CD1c-positive myeloid dendritic cell (primary cell): ENCODE data around the gene CACNG5.
"Not testable (repeated sequence)": the region's sequence is repeated elsewhere in the genome, so short reads cannot be mapped to it uniquely, and the experiment has no call there.

ENCODE experiments used
- DNase-seq: peaks from one replicate; pipeline ENCODE4 v3.0.0-alpha.2; 2016; ENCODE audit errors: extremely low spot score

The CACNG5 gene

DNA sequence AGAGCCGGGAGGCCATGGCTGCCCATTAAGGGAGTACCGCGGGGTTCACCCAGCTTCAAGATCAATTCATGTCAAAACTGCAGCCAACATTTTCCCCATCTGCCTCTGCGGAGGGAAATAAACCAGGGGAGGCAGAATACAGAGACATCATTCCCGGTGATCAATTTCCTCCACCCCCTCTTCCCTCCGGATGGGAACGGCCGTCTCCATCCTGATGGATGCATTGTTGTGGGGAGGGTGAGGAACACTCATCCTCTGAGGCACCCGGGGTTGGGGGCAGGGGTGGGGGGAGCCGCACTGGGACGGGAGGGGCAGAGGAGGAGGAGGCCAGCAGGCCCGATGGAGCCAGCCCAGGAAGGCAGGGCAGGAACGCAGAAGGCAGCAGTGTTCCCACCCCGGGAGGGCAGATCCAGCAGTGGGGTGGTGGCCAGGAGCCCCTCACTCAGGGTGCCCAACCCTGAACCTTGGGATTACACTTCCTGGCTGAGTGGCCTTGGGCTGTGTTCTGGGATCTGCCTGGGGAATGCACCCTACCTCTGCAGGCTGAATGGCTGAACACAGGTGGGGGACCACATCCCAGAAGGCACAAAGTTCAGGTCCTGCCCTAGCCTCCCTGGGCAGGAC, 14.2 kb downstream of the CACNG5 start:
- DNase-seq: no peak

DNA sequence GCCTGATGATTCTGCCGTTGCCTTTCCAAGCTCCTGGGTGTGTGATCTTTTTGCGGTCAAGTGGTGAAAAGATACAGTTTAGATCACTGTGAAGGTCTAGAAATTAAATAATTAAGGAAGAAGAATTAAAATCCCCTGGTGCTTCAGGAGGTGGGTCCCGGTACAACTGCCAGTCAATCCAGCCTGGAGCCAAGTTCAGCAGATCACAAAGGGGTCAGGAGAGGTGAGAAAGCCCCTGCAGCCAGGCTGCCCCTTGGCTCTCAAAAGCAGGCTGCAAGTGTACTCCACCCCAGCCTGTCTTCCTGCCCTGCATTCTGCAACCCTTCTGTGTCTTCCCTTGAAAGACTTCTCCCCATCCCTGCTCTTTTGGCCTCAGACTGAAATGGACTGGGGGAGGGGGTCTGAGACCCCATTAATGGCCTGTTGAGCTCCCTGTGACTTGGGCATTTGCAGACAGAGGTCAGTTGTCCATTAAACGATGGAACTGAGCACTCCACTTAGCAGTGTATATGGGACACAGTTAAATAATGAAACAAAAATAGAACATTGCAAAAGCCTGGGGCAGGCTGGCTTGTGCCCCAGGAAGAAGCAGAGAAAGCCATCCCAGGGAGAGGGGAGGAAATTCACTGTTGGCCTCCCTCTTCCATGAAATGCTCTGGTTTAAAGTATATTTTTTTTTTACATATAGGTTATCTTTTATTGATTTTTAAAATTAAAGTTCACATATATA, 15.1 kb downstream of the CACNG5 start:
- no peak for DNase-seq

- peak; percentile 1 for DNase-seq
Measured at GRCh38 chr17:66850692-66851091, 15.8 kb downstream of the CACNG5 start.

- no peak for DNase-seq
Measured at GRCh38 chr17:66855204-66855603, 20.3 kb downstream of the CACNG5 start.

- no peak for DNase-seq
Measured at GRCh38 chr17:66858226-66859083, 23.5 kb downstream of the CACNG5 start.

- no peak for DNase-seq
Measured at GRCh38 chr17:66859353-66859752, 24.4 kb downstream of the CACNG5 start.

DNA sequence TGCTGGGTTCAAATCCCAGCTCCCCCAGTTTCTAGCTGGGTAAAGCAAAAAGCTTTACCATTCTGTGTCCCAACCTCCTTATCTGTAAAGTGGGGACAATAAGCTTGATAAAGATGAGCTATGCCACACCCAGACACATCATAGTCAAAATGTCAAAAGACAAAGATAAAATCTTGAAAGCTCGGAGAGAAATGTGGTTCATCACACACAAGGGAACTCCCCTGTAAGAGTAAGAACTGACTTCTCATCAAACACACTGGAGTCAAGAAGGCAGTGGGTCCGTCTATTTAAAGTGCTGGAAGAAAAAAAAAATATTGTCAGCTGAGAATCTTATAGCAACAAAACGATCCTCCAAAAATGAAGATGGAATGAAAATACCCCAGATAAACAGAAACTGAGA, 25.3 kb downstream of the CACNG5 start:
- DNase-seq: no peak

- DNase-seq: no peak
Measured at GRCh38 chr17:66863820-66864219, 28.9 kb downstream of the CACNG5 start.

DNA sequence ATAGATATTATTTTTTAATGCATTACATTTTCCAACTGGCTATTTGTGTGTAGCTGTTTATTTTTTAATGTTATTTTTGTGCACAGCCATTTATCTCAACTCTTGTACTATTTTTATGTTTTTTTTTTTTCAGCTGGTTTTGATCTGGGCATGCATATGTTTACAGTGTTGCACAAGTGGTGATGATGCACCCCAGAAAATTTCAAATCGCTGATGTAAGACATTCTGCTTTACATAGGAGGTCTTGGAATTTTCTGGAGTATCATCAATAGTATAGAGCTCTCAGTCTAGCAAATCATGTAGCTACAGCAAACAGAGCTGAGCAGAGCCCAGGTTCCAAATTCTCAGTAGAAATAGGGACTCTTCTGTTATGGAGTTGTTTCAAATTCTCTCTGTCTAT, 30.2 kb downstream of the CACNG5 start:
- no peak for DNase-seq

- no peak for DNase-seq
Measured at GRCh38 chr17:66873962-66874361, 39.0 kb downstream of the CACNG5 start.

GRCh38 chr17:66884931-66885330, 50.0 kb downstream of the CACNG5 start:
- no peak for DNase-seq

GRCh38 chr17:66885417-66885816, 50.5 kb downstream of the CACNG5 start:
- no peak for DNase-seq

DNA sequence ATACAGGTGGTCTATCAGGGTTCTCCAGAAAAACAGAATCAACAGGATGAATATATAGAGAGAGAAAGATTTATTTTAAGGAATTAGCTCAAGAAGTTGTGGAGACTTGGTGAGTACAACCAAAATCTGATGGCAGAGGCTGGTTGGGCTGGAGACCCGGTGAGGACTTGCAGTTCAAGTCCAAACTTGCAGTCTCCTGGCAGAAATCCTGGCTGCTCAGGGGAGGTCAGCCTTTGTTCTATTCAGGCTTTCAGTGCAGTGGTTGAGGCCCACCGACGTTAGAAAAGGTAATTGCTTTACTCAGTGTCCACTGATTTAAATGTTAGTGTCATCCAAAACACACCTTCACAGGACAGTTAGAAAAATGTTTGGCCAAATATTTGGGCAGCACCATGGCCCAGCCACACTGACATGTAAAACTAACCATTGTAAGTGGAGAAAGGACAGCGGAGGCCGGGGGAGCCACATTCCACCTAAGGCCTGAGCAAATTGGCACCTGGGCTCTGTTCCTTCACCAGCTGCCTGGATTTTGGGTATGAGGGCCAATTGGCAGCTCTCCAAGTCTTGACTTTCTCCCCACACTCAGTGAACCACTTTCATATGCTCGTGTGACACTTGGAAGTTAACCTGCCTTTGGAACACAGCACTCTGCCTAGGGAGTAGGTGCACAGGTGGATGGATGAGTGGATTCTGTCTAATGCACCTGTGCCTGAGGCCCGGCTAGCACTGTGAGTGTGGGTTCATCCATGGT, 54.7 kb downstream of the CACNG5 start:
- DNase-seq: no peak

DNA sequence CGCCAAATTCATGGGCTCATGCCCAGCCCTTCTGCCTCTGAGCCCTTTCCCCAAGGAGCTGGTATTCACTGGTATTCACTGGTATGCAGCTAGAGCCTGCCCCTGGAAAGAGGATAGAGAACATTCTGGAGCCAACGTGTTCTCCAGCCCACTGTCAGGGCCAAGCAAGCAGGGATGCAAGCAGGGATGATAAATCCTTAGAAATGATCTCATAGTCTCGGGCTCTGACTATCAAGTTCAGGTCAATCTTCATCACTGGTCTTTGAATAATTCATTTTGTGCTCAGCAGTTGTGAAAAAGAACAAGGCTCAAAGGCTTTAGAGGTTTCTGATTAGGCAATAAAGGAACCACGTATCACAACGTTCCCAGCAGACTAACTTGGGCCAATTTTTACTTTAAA, 57.3 kb downstream of the CACNG5 start:
- no peak for DNase-seq

DNA sequence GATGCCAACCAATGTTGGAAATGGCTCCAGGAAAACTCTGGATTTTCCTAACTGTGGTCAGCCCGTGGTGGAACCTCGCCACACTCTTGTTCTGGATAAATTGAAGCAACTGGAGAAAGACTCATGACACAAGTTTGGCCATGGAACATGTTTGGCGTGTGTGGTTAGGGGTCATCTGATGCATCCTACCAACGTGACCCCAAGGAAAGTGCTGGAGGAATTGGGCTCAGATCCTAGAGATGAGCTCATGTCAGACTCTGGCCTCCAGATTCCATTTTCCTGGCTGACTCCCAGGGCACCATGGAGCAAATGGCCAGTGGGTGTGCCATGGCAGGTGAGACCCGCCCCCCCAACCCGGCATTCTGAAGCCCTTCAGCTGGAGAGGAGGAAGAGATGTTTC, 58.5 kb downstream of the CACNG5 start:
- DNase-seq: no peak

DNA sequence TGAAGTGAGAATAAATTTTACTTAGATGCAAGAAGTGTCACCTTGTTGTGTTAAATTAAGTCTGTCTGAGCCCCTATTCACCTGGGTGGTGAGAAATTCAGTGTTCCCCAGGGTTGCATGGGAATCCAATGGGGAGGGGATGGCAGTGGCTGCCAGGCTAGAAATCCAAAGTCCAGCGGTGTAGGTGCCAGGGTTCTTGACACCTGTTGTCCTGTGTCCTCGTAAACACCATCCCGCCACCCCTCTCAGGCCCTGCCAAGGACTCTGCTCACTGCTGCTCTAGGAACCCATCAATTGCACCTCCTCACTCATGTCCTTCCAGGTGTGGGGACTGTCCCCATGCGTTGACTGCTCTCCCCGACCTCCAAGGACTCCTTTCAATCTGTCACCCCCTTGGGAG, 58.9 kb downstream of the CACNG5 start:
- DNase-seq: no peak

DNA sequence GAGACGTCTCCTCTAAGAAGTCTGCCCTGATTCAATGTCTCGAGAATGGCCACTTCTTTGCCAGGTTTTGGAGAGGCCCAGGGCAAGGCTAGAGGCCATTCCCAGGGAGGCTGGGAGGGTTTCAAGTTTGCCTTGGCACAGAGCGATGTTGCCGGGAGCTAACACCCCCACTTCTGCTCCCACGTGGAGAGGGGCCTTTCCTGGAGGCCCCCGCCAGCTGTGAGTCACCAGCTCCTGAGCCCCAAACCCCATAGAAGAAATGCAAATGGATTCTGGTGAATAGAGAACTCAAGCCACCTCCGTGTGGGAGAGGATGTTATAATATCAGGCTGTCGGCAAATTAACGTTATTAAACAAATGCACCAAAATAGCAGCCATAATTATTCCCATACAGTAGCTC, 62.2 kb downstream of the CACNG5 start:
- DNase-seq: no peak

GRCh38 chr17:66898536-66898935, 63.6 kb downstream of the CACNG5 start:
- no peak for DNase-seq

- DNase-seq: no peak
Measured at GRCh38 chr17:66900126-66901010, 65.5 kb downstream of the CACNG5 start.

DNA sequence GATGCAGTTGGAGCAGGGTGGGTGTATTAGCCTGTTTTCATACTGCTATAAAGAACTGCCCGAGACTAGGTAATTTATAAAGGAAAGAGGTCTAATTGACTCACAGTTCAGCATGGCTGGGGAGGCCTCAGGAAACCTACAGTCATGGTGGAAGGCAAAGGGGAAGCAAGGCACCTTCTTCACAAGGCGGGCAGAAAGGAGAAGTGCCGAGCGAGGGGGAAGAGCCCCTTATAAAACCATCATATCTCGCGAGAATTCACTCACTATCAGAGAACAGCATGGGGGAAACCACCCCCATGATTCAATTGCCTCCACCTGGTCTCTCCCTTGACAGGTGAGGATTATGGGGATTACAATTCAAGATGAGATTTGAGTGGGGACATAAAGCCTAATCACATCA, 68.4 kb downstream of the CACNG5 start:
- not testable (repeated sequence) for DNase-seq

GRCh38 chr17:66903781-66904180, 68.9 kb downstream of the CACNG5 start:
- no peak for DNase-seq
